DOHH2 (cell line): Measurements from ENCODE around the gene ATP2A1.
"Not testable (repeated sequence)": the region's sequence is repeated elsewhere in the genome, so short reads cannot be mapped to it uniquely, and the experiment has no call there.

Experiments
- H3F3A ChIP-seq: fragments of 200-600 bp; sonication (generic), shearing (Covaris generic); 2 replicates; pipeline ENCODE4 v1.6.0; 2016; ENCODE audit warnings: antibody characterized with exemption, mild to moderate bottlenecking; ENCODE audit not compliant: control insufficient read depth, insufficient read depth
- H3K27ac ChIP-seq: fragments of 200-600 bp; sonication (generic); 2 replicates; pipeline ENCODE4 v1.5.1; 2014; ENCODE audit warnings: low read depth, mild to moderate bottlenecking, low read length, moderate library complexity
- H3K27me3 ChIP-seq: fragments of 200-600 bp; sonication (generic); 2 replicates; pipeline ENCODE4 v1.6.1; 2014; ENCODE audit warnings: mild to moderate bottlenecking, low read length, mixed read lengths; ENCODE audit not compliant: control insufficient read depth
- H3K36me3 ChIP-seq: fragments of 200-600 bp; sonication (generic); 2 replicates; pipeline ENCODE4 v1.6.1; 2014; ENCODE audit warnings: mild to moderate bottlenecking, low read length, moderate library complexity, mixed read lengths; ENCODE audit not compliant: control insufficient read depth
- H3K4me1 ChIP-seq: fragments of 200-600 bp; sonication (generic); 2 replicates; pipeline ENCODE4 v1.6.1; 2014; ENCODE audit warnings: mild to moderate bottlenecking, low read length, mixed read lengths; ENCODE audit not compliant: control insufficient read depth
- H3K4me2 ChIP-seq: fragments of 200-600 bp; sonication (generic); 2 replicates; pipeline ENCODE4 v1.6.0; 2014; ENCODE audit warnings: mild to moderate bottlenecking, low read length, moderate library complexity
- H3K4me3 ChIP-seq: fragments of 200-600 bp; sonication (generic); 2 replicates; pipeline ENCODE4 v1.5.1; 2014; ENCODE audit warnings: mild to moderate bottlenecking, low read length, mixed read lengths
- H3K79me2 ChIP-seq: fragments of 200-600 bp; sonication (generic); 2 replicates; pipeline ENCODE4 v1.6.1; 2014; ENCODE audit warnings: mild to moderate bottlenecking, low read length, mixed read lengths; ENCODE audit not compliant: control insufficient read depth
- H3K9me2 ChIP-seq: fragments of 200-600 bp; sonication (generic); replicated peaks from 2 replicates; pipeline ENCODE4 v1.6.1; 2014; ENCODE audit warnings: mild to moderate bottlenecking, low read length, mixed read lengths; ENCODE audit not compliant: control insufficient read depth
- H3K9me3 ChIP-seq: fragments of 200-600 bp; sonication (generic); 2 replicates; pipeline ENCODE4 v1.6.1; 2014; ENCODE audit warnings: antibody characterized with exemption, low read length, mixed read lengths; ENCODE audit not compliant: control insufficient read depth, insufficient read depth
- H4K20me1 ChIP-seq: fragments of 200-600 bp; sonication (generic); 2 replicates; pipeline ENCODE4 v1.6.0; 2014; ENCODE audit warnings: low read depth, mild to moderate bottlenecking, antibody characterized with exemption, low read length, moderate library complexity; ENCODE audit not compliant: control insufficient read depth, insufficient read depth
- EZH2phosphoT487 ChIP-seq: fragments of 200-600 bp; sonication (generic); IDR thresholded peaks from 2 replicates; pipeline ENCODE4 v1.6.1; 2017; ENCODE audit warnings: borderline replicate concordance, mild to moderate bottlenecking, antibody characterized with exemption, low read length, moderate library complexity, mixed read lengths
- TF ChIP-seq, protein P1 (sequence below): fragments of 200-600 bp; sonication (generic); IDR thresholded peaks from one replicate; pipeline ENCODE4 v1.5.1; 2014; ENCODE audit warnings: antibody characterized with exemption, mild to moderate bottlenecking, low read depth, low read length; ENCODE audit not compliant: poor library complexity, severe bottlenecking

ATP2A1 gene

DNA sequence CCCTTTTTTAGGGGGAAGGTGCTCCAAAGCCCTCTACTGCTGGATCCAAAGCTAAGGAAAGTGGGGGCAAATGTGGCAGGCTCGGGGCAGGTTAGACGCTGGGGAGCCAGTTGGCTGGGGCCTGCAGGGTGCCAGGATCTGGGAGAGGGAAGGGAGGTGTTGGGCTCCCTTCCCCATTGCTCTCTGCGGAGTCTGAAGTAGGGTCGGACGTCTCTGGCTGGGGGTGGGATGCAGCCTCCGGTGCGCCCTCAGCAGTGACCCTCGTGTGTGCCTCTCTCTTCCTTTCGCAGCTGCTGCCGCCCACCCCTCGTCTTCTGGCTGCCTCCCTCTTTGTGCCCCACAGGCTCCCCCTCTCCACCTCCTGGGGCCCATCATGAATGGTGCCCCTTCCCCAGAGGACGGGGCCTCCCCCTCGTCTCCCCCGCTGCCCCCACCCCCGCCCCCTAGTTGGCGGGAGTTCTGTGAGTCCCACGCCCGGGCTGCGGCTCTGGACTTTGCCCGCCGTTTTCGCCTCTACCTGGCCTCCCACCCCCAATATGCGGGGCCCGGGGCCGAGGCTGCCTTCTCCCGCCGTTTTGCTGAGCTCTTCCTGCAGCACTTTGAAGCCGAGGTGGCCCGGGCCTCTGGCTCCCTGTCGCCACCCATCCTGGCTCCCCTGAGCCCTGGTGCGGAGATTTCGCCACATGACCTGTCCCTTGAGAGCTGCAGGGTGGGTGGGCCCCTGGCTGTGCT lies 12.4 kb upstream of the ATP2A1 start:
- TF ChIP-seq, protein P1, sequence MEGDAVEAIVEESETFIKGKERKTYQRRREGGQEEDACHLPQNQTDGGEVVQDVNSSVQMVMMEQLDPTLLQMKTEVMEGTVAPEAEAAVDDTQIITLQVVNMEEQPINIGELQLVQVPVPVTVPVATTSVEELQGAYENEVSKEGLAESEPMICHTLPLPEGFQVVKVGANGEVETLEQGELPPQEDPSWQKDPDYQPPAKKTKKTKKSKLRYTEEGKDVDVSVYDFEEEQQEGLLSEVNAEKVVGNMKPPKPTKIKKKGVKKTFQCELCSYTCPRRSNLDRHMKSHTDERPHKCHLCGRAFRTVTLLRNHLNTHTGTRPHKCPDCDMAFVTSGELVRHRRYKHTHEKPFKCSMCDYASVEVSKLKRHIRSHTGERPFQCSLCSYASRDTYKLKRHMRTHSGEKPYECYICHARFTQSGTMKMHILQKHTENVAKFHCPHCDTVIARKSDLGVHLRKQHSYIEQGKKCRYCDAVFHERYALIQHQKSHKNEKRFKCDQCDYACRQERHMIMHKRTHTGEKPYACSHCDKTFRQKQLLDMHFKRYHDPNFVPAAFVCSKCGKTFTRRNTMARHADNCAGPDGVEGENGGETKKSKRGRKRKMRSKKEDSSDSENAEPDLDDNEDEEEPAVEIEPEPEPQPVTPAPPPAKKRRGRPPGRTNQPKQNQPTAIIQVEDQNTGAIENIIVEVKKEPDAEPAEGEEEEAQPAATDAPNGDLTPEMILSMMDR, result no peak
- TF ChIP-seq EZH2phosphoT487, result no peak
- no peaks in the 10 kb centered on the region for H3K9me3 ChIP-seq
- no peak overlapping the region for H3K4me3 ChIP-seq
- H4K20me1 ChIP-seq, result no peaks in the 10 kb centered on the region
- H3K9me2 ChIP-seq, result no peaks in the 10 kb centered on the region
- peaks cover 2% of the 10 kb centered on the region; the same call in 1 of the 2 replicates for H3F3A ChIP-seq
- H3K36me3 ChIP-seq, result peaks cover 35% of the 10 kb centered on the region
- peaks cover 56% of the 10 kb centered on the region for H3K79me2 ChIP-seq
- no peak overlapping the region for H3K27ac ChIP-seq
- peaks cover 24% of the 10 kb centered on the region for H3K4me1 ChIP-seq
- no peaks in the 10 kb centered on the region for H3K27me3 ChIP-seq
- H3K4me2 ChIP-seq, result no peak overlapping the region

DNA sequence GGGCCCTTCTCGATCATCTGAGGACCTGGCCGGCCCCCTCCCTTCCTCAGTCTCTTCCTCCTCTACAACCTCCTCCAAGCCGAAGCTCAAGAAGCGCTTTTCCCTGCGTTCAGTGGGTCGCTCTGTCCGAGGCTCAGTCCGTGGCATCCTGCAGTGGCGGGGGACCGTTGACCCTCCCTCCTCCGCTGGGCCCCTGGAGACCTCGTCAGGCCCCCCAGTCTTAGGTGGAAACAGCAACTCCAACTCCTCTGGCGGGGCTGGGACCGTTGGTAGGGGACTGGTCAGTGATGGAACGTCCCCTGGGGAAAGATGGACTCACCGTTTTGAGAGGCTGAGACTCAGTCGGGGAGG lies 11.9 kb upstream of the ATP2A1 start:
- Histone ChIP-seq H3K27me3 (no peaks in the 10 kb centered on the region), H3K27ac (no peak overlapping the region), H3K36me3 (peaks cover 36% of the 10 kb centered on the region), H3K4me1 (peaks cover 24% of the 10 kb centered on the region), H3K79me2 (peaks cover 56% of the 10 kb centered on the region), H3K4me3 (no peak overlapping the region), H3K9me3 (no peaks in the 10 kb centered on the region), H3K4me2 (no peak overlapping the region), H3K9me2 (no peaks in the 10 kb centered on the region), H4K20me1 (no peaks in the 10 kb centered on the region), H3F3A (peaks cover 2% of the 10 kb centered on the region; the same call in 1 of the 2 replicates)
- TF ChIP-seq, protein P1, result no peak
- no peak for TF ChIP-seq EZH2phosphoT487

DNA sequence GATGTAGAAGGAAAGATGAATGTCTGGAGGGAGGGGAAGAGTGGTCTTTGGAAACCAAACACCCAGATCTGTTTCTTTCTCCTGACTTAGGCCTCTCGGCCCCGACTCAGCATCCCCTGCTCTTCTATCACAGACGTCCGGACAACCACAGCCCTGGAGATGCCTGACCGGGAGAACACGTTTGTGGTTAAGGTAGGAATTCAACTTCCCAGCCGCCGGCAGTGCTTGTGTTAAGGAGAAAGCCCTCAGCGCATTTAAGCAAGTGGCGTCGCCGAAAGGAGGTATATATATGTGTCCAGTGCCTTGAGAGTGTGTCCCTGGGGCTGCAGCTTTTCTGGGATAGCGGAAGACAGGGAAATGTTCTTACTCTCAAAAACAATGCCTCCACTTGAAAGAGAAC lies 11.0 kb upstream of the ATP2A1 start:
- Histone ChIP-seq H3F3A (no peaks in the 10 kb centered on the region), H3K4me2 (no peak overlapping the region), H3K79me2 (peaks cover 49% of the 10 kb centered on the region), H3K4me1 (peaks cover 19% of the 10 kb centered on the region), H3K27ac (no peak overlapping the region), H3K27me3 (no peaks in the 10 kb centered on the region), H3K4me3 (no peak overlapping the region), H3K9me3 (no peaks in the 10 kb centered on the region), H4K20me1 (no peaks in the 10 kb centered on the region), H3K36me3 (peaks cover 40% of the 10 kb centered on the region), H3K9me2 (no peaks in the 10 kb centered on the region)
- TF ChIP-seq EZH2phosphoT487, result no peak
- TF ChIP-seq, protein P1, result no peak

DNA sequence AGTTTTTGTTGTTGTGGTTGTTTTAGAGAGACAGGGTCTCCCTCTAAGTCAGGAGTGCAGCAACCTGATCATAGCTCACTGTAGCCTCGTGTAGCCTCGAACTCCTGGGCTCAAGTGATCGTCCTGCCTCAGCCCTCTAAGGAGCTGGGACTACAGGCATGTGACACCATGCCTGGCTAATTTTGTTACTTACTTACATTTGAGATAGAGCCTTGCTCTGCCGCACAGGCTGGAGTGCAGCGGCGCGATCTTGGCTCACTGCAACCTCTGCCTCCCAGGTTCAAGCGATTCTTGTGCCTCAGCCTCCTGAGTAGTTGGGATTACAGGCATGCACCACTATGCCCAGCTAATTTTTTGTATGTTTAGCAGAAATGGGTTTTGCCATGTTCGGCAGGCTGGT lies 10.6 kb upstream of the ATP2A1 start:
- not testable (repeated sequence) for H3K4me2 ChIP-seq, H4K20me1 ChIP-seq, H3F3A ChIP-seq, H3K27ac ChIP-seq, H3K9me2 ChIP-seq, H3K4me3 ChIP-seq, H3K9me3 ChIP-seq, H3K27me3 ChIP-seq
- Histone ChIP-seq H3K4me1 (peaks cover 15% of the 10 kb centered on the region), H3K36me3 (peaks cover 43% of the 10 kb centered on the region), H3K79me2 (peaks cover 45% of the 10 kb centered on the region)
